NCI-H345 treated with DMSO at 0.1 percent for 48 hours (cell line): ENCODE measurements around the gene GLT6D1.
"Not testable (repeated sequence)": the region's sequence is repeated elsewhere in the genome, so short reads cannot be mapped to it uniquely, and the experiment has no call there.

Experiments used
- DNase-seq: peaks from one replicate; lab custom pipeline; 2025; ENCODE audit not compliant: unreplicated experiment; lab: John Stamatoyannopoulos, UW

GLT6D1 gene, protein sequence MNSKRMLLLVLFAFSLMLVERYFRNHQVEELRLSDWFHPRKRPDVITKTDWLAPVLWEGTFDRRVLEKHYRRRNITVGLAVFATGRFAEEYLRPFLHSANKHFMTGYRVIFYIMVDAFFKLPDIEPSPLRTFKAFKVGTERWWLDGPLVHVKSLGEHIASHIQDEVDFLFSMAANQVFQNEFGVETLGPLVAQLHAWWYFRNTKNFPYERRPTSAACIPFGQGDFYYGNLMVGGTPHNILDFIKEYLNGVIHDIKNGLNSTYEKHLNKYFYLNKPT

DNA sequence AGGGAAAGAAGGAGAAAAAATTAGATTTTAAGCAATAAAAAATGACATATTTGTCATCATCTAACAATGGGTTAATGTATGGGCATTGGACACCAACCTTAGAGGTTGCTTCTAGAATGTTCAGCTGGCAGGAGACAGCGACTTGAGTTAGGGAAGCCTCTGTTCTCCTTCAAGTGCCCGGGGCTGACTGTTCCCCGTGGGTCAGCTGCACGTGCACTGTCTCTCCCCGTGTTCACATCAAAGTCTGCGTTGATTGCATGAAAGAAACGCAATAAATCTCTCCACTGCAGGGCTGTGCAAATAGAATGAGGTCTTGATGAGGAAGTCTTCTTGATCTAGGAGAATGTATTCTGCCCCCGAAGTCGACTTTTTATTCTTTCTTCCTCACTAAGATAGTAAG is at the start of gene GLT6D1:
GLT6D1 (minus strand) TSS at position 345 of the 400 bp plus-strand sequence. CDS start 353 bp downstream, outside the sequence.
- DNase-seq, result no peak

DNA sequence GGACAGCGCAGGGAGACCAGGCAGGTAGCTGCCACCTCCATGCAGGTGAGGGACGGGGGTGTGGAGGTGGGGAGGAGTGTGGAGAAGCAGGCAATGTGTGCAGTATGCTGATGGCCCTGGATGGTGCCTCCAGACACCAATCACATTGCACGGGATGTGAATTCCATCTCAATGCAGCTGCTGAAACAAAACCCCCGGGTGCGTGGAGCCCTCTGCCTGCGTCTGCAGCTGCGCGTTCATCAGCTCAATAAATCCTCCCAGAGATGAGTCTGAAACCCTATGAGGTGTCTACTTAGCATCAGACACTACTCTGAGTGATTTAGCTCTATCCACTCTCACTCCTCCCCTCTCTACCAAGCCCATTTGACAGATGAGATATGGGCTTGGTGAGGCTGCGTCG is 49.7 kb upstream of the GLT6D1 start:
- DNase-seq, result no peak

DNA sequence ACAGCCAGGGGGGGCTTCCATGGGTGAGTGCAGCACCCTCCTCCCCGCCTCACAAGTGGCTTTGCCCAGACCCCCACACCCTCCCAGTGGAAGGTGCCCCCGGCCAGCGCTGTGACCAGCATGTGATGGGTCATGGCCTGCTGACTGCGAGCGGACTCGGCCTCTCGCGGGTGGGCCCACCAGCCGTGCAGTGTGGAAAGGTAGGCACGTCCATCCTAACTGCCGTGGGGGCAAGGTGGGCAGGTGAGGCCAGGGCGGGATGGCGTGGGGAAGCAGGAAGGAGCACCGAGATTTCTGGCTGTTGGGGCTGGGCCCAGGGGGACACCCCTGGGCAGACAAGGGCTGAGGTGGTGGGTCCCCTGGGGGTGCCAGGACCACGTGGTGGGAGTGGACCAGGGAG is 47.9 kb upstream of the GLT6D1 start:
- DNase-seq, result no peak

DNA sequence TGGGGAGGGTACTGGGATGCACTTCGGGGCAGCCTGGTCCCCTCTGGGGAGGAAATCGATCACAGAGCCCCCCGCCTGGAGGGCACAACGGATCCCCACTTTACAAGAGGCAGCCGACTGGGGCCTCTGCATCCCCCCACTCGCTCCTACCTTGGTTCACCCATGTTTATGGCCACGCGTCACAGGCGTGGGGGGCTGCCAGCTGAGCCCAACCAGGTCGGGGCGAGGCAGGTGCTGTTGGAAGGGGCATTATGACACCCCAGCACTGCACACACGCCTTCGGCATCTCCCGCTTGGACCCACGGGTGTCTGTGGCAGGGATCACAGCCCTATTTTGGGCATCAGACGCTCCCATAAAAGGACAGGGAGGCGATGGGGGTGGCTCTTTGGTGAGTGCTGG is 45.4 kb upstream of the GLT6D1 start:
- DNase-seq, result no peak

DNA sequence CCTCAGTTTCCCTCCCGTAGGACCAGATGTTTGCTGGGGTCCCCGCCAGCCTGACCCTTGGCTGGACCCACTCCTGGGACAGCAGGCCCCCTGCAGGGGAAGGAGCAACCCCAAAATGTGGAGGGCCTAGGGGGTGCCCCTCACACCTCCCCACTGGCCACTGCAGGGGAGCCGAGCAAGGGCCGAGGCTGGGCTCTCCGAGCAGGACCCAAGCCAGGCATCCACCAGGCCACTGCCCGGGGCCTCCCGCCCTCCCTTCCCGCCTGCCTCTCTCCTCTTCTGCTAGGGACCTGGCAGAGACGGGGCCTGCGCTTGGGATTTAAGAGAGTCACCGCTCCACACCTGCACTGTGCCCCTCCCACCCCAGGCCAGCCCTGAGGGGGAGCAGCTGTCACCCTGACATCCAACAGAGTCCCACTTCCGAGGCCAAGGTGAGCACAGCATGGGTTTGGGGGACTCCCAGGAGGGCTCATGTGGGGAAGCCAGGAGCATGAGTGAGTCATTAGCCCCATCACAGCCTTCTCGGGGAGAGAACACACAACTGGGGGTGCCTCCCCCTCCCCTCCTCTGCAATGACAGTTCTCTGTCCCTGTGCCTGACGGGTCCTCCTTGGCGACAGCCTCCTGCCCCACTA is 44.2 kb upstream of the GLT6D1 start:
- DNase-seq, result no peak

DNA sequence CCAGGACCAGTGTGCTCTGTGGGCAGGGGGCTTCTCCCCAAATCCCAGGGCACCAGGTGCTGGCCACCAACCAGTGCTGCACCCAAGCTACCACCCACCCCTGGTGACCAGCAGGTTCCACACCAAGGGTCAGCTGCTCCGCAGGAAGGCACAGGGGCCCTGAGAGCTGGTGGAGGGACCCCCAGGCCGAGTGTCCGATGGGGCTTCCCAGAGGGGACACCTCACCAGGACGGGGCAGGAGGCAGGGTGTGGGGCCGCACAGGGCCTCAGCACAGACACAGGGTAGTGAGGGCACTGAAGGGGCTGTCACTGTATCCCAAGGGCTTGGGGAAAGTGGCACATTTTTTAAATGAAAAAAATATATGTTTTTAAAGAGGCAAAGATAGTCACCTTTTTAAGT is 41.8 kb upstream of the GLT6D1 start:
- DNase-seq, result no peak

DNA sequence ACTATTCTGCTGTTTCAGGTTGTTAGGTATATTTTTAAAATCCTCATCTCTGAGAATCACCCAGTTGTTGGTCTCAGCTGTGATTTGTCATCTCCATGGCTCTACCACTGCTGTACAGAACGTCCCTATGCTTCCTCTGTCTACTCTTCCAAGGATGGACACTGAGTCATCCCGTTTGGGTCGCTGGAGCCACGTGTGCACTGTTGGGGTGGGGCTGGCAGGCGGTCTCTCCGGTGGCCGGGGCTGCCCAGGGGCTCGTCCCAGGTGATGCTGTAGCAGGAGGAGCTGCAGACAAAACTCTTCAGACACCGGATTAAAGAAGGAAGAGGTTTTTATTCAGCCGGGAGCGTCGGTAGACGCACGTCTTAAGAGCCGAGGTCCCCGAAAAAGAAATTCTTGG is 40.7 kb upstream of the GLT6D1 start:
- no peak for DNase-seq

DNA sequence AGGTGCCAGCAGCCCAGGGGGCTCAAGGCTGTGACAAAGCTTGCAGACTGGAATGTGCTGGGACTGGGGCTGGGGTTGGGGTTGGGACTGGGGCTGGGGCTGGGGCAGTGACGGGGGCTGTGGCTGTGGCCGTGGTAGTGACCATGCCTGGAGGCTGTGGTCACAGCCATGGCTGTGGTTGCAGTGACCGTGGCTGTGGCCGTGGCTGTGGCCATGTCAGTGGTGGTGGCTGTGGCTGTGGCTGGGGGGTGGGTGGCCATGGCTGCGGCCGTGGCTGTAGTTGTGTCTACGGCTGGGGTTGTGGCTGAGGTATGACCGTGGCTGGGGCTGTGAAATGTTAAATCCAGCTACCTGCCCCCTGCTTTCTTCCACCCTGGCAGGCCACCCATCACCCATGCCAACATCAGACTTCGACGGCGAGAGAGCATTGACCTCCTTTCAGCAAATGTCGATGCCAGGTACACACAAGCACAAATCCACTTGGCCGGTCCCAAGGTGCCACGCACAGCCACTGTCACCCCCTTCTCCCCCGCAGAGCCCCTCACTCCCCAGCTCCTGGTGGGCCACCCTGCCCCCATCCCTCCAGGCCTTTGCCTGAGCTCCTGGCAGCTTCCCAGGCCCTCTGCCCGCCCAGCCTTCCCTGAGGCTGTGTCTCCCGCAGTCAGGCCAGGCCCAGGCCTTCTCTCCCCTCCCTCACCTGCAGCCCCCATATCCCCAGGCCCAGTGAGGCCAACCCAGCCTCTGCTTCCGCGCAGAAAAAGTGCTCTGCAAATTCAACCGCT is 39.1 kb upstream of the GLT6D1 start:
- no peak for DNase-seq

DNA sequence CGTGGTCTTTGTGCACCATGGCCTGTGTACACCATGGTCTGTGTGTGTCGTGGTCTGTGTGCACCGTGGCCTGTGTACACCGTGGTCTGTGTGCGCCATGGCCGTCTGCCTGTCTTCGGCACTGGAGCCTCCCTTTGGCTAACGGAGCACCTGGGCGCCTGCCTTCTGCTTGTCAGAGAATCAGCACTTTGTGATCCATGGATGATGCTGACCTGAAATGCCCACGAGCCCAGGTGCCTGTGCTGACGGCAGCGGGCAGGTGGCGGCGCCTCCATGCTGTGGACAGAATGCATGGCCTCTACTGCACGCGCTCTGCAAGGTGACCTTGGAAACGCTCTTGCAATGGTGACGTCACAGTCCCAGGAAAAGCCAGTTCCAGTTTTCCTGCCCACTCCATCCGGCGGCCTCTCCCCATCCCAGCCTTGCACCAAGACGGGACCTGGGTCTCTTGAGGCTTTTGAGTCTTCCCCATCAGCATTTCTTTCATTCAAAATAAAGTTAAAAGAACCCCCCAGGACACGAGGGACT is 38.4 kb upstream of the GLT6D1 start:
- DNase-seq, result no peak

DNA sequence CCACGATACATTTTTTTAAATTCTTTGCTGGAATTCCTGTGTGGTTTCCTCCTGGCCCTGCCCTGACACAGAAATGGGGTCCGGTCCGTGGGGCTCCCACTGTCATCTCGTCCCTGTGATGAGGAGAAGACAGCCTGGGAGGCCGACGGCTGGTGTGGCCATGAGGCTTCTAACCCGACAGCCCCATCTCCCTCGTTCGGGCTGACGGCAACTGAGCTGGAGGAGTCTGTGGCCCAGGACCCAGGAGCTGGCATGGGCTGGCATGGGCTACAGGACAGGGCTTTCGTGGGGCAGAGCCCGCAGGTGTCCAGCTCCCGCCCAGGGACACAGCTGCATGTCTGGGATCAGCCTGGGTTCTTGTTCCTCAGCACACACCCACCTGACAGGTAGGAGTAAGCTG is 37.6 kb upstream of the GLT6D1 start:
- DNase-seq, result no peak

DNA sequence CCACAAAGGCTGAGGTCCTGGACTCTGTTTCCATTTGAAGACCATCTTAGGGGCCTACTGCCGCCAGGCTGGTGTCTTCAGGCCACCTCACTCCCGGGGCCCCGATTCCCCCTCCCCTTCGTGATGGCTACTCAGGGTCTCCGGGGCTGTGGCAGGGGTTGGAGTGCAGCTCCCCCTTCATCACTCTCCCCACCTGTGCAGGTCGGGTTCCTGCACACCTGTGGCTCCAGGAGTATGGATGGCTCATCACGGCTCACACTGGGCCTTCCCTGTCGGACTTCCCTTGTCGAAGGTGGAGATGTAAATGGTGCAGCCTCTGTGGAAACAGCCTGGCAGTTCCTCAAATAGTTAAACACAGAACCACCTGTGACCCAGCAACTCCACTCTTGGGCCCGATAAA is 35.6 kb upstream of the GLT6D1 start:
- no peak for DNase-seq

DNA sequence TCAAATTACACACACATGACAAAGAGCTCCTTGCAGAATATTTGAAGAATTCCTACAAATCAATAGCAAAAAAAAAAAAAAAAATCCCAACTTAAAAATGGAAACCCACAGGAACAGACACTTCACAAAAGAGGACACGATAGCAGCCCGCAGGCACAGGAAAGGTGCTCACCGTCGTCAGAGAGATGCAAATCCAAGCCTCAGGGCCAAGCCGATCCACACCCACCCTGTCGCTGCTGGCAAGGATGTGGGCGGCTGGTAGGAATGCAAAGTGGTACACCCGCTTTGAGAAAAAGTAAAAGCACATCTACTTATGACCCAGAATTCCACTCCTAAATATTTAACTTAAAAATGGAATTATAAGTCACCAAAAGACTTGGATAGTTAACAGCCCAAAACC is 34.6 kb upstream of the GLT6D1 start:
- no peak for DNase-seq

DNA sequence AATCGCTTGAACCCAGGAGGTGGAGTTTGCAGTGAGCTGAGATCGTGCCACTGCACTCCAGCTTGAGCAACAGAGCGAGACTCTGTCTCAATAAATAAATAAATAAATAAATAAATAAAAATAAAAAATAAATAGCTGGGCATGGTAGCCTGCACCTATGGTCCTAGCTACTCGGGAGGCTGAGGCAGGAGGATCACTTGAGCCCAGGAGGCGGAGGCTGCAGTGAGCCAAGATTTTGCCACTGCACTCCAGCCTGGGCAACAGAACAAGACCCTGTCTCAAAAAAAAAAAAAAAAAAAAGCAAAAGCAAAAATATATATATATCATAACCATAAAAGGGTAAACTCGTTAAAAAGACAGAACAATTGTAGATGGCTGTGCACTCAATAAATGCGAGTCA is 33.4 kb upstream of the GLT6D1 start:
- not testable (repeated sequence) for DNase-seq

DNA sequence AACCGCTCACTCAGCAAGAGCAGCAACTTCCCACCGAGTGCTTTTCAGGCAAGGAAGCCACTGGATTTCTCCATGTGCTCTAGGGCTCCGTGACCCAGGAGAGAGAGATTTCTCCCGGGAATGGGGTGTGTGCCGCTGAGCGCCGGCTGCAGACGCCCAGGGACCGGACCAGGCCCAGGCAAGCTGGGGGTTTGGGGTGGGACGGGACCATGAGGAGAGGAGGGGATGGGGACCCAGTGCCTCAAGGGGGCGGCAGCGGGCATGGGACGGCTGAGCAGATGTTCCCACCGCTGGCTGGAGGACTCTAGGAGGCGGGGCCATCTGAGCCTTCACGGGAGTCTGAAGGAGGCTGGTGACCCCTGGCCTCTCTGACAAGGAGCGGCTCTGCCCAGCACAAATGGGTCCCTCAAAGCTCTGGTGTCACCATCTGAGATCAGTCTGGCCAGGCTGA is 32.3 kb upstream of the GLT6D1 start:
- DNase-seq, result no peak

DNA sequence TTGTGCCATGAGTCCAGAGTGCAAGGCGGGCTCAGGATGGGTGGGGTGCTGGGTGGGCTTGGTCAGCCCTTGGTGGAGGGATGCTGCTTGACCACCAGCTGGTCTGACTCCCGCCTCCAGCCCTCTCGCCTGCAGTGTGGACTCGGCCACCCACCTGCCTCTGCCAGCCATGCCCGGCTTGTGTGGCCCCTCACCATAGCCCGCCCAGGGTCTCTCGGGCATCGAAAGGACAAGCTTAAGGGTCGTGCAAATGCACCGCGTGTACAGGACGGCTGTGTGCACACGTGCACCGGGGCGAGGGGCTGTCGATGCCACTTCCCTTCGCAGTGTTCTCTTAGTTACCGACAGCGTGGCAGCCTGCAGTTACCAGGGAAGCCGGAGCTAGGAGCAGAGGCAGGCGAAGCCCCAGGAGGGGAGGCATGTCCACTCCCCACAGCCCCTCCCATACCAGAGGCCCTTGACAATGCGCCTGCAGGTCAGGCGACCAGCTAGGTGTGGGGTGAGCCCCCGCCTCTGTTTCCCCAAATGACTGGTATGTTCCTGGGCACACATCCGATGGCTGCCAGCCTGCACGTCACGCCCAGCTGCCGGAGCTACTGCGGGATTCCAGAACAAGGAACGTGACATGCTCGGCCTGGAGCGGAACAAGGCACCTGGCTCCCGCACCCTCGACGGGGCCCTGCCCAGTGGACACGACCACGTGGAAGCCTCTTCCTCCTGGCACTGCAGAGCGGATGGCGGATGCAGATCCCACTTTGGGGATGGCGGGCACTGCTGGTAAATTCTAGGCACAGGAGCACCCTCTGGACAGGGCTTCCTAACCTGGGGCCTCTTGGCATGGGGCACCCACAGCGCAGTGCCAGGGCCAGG is 31.6 kb upstream of the GLT6D1 start:
- DNase-seq, result no peak

DNA sequence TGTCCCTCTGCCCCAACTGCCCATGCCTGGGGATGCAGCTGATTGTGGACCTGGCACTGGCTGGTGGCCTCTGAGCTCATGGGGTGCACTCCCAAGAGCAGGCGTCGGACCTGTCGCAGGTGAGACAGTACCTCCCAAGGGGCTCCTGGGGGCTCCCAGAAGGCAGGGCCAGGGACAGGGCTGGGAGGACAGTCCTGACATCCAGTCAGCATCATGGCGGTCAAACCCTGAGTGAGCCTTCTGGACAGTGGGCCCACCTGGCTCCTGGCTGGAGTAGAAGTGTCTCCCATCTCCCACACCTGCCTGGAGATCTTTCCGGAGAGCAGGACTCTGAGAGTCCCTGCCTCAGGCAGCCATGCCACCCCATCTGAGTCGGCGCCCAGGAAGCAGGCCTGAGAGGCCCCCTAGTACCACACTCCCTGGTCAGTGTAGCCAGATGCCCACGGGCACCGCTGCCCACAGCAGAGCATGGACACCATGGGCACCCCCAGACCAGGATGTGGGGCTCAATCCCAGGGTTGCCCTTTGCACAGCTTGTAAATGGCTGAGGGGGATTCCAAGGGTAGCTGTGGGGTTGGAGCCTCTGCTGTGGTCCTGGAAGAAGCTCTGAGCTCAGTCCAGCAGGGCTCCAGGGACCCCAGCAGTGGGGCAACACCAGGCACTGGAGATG is 30.4 kb upstream of the GLT6D1 start:
- no peak for DNase-seq

DNA sequence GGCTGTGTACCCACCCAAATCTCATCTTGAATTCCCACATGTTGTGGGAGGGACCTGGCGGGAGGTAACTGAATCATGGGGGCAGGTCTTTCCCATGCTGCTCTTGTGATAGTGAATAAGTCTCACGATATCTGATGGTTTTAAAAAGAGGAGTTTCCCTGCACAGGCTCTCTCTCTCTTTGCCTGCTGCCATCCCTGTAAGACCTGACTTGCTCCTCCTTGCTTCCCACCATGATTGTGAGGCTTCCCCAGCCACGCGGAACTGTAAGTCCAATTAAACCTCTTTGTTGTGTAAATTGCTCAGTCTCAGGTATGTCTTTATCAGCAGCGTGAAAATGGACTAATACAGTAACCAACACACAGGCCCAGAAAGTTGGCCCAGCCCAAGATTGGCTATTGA is 29.7 kb upstream of the GLT6D1 start:
- not testable (repeated sequence) for DNase-seq

DNA sequence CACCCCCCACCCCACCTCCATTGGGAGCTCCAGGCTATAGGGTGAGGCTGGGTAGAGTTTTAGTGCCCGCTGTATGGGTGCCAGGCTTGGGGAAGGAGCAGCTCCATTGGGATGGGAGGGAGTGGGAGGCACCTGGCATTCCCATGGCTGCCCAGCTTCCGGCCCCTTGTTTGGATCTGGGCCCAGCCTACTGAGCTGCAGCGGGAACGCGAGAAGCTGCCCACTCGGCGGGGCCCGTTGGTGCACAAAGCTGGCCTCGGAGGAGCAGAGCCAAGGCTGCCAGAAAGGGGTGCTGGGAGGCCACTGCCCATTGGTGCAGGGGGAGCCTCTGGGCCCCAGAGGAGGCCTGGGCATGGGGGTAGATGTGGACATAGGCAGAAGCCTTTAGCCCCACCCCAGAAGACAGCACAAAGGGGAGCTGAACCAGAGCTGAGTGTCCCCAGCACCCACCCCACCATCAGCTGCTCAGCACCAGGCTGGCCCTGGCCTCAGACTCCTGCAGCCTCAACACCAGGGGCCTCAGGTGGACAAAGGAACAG is 28.2 kb upstream of the GLT6D1 start:
- no peak for DNase-seq

DNA sequence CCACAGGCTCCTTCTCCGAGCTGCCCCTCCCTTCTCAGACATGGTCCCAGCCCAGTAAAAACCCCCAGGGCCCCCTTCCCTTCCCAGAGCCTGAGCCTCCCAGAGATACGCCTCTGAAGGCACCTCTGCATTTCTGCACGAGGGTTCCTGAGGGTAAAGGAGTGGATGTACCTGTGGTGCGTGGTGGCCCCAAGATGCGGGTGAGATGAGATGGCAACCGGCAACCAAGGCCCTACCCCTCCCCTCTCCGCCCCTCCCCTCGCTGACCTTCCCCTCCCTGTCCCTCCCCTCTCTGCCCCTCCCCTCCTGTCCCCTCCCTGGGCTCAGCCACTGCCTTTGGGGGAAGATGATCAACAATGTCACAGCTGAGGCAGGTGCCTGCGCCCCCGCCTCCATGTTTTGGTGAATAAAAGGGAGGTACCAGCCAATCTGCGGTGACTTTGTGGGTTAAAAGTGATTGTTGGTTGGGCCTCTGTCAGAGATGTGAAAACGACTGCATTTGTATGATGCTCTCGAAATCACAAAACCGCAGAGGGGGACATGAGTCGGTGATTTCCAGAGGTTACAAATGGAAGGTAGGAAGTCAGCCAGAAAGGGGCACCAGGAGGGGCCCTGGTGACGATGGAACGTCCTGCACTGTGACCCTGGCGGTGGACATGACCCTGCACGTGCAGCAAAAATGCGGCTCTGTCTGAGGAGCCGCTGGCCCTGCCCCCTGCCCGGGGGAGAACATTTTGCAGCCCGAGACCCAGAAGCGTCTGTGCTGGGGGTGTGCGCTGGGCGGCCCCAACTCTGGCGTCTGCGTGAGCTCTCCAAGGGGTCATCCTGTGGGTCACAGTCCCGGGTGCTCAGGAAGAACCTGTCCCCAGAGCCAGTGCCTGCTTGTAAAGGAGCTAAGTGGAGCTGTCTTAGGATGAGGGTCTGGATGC is 27.5 kb upstream of the GLT6D1 start:
- DNase-seq, result no peak
